Ecto neural progenitor cell (in vitro differentiated cells): ENCODE data around the gene ZNF740.
"Not testable (repeated sequence)": the region's sequence is repeated elsewhere in the genome, so short reads cannot be mapped to it uniquely, and the experiment has no call there.

ENCODE experiments used
- DNase-seq: peaks from one replicate; pipeline ENCODE4 v3.0.0-alpha.2; 2018; ENCODE audit warnings: low spot score

ZNF740 gene

GRCh38 chr12:53195516-53196420, 15.2 kb downstream of the ZNF740 start:
- DNase-seq, result no peak

GRCh38 chr12:53196486-53196885, 16.0 kb downstream of the ZNF740 start:
- no peak for DNase-seq

GRCh38 chr12:53197011-53197640, 16.6 kb downstream of the ZNF740 start:
- no peak for DNase-seq

GRCh38 chr12:53198486-53199110, 18.1 kb downstream of the ZNF740 start:
- DNase-seq, result no peak

- no peak for DNase-seq
Measured at GRCh38 chr12:53199700-53200099, 19.2 kb downstream of the ZNF740 start.

- DNase-seq, result no peak
Measured at GRCh38 chr12:53200107-53200457, 19.6 kb downstream of the ZNF740 start.

GRCh38 chr12:53200458-53201176, 20.1 kb downstream of the ZNF740 start:
- no peak for DNase-seq

GRCh38 chr12:53201177-53201541, 20.6 kb downstream of the ZNF740 start:
- DNase-seq, result no peak

- DNase-seq, result no peak
Measured at GRCh38 chr12:53201639-53202038, 21.1 kb downstream of the ZNF740 start.

- DNase-seq, result not testable (repeated sequence)
Measured at GRCh38 chr12:53202316-53202715, 21.8 kb downstream of the ZNF740 start.

- DNase-seq, result no peak
Measured at GRCh38 chr12:53204351-53204750, 23.8 kb downstream of the ZNF740 start.

- DNase-seq, result no peak
Measured at GRCh38 chr12:53205747-53206419, 25.4 kb downstream of the ZNF740 start.

- no peak for DNase-seq
Measured at GRCh38 chr12:53207042-53207441, 26.5 kb downstream of the ZNF740 start, which contains the start of gene ITGB7. Gene ITGB7, minus strand, starts transcription at chr12:53207251. Its CDS starts 6,808 bp downstream, at chr12:53200443.

- no peak for DNase-seq
Measured at GRCh38 chr12:53208435-53208834, 27.9 kb downstream of the ZNF740 start.

GRCh38 chr12:53208877-53209463, 28.4 kb downstream of the ZNF740 start:
- DNase-seq, result no peak

- no peak for DNase-seq
Measured at GRCh38 chr12:53210843-53211242, 30.3 kb downstream of the ZNF740 start.

GRCh38 chr12:53211476-53212381, 31.2 kb downstream of the ZNF740 start:
- DNase-seq, result no peak

- no peak for DNase-seq
Measured at GRCh38 chr12:53212931-53213330, 32.4 kb downstream of the ZNF740 start.

- peak; percentile 96 for DNase-seq
Measured at GRCh38 chr12:53213348-53213747, 32.8 kb downstream of the ZNF740 start.

- no peak for DNase-seq
Measured at GRCh38 chr12:53214221-53214620, 33.7 kb downstream of the ZNF740 start.
